Large intestine (tissue), 3 donors: ENCODE measurements around the gene ACYP1. TPM values are rescaled to one million over a fixed set of nuclear protein-coding genes. Genes with fewer than 3 reads are reported as not detected.
A peak's percentile ranks its signal among the peaks of the same experiment; 100 is the strongest.
"Not testable (repeated sequence)": the region's sequence is repeated elsewhere in the genome, so short reads cannot be mapped to it uniquely, and the experiment has no call there.

Experiments
- DNase-seq, 2 donors: peaks; one replicate each; pipeline versions ENCODE4 v3.0.0 to v3.0.0-alpha.2; 2013
- H3K27ac ChIP-seq: one replicate; pipeline ENCODE4 v1.5.1; 2013; ENCODE audit warnings: low read length
- H3K27me3 ChIP-seq: 2 replicates; pipeline ENCODE4 v1.6.1; 2013; ENCODE audit warnings: low read length; ENCODE audit not compliant: control insufficient read depth, insufficient read depth
- H3K36me3 ChIP-seq: 2 replicates; pipeline ENCODE4 v1.6.1; 2013; ENCODE audit warnings: low read length; ENCODE audit not compliant: control insufficient read depth, insufficient read depth
- H3K4me1 ChIP-seq: one replicate; pipeline ENCODE4 v1.6.1; 2013; ENCODE audit warnings: low read length; ENCODE audit not compliant: control insufficient read depth, insufficient read depth
- H3K4me3 ChIP-seq: one replicate; pipeline ENCODE4 v1.5.1; 2013; ENCODE audit warnings: low read length
- H3K9me3 ChIP-seq: one replicate; pipeline ENCODE4 v1.6.1; 2013; ENCODE audit warnings: mild to moderate bottlenecking, low read depth, low read length, moderate library complexity; ENCODE audit not compliant: control insufficient read depth
- WGBS: methylation state at CpG from one replicate; pipeline ENCODE4 v1.1.5; 2013; ENCODE audit warnings: low lambda C conversion rate; ENCODE audit not compliant: insufficient coverage; 5-methylcytosine and 5-hydroxymethylcytosine counted together
- polyA plus RNA-seq: library from polyadenylated mRNA; unstranded; fragments of 120-200 nt; gene quantifications from one replicate; pipeline ENCODE4 v1.2.1, GENCODE V29; 2013

The ACYP1 gene
- polyA plus RNA-seq, 1 donor, result 30.3 TPM

GRCh38 chr14:75069121-75069810 lies 5.4 kb upstream of the ACYP1 start, which contains the start of gene ZC2HC1C:
Gene ZC2HC1C, plus strand, starts transcription at chr14:75069641. Its CDS starts 933 bp downstream, at chr14:75070574.
- no peaks in the 10 kb centered on the region for H3K36me3 ChIP-seq
- H3K9me3 ChIP-seq, result no peaks in the 10 kb centered on the region
- H3K4me3 ChIP-seq, result peak within 1 kb of the TSS; percentile 73
- no peaks in the 10 kb centered on the region for H3K27me3 ChIP-seq
- H3K4me1 ChIP-seq, result peaks cover 12% of the 10 kb centered on the region
- no CpG with 5 or more reads among the region's 58 CpGs for WGBS
- peak; percentile 96 to 98 for DNase-seq
- peak within 1 kb of the TSS; percentile 98 for H3K27ac ChIP-seq

- 14% methylated on average over 8 of the region's 15 CpGs for WGBS
- no peak for DNase-seq
- H3K9me3 ChIP-seq, result no peaks in the 10 kb centered on the region
- H3K4me1 ChIP-seq, result peaks cover 12% of the 10 kb centered on the region
- no peaks in the 10 kb centered on the region for H3K36me3 ChIP-seq
- H3K27me3 ChIP-seq, result no peaks in the 10 kb centered on the region
- H3K4me3 ChIP-seq, result peak overlapping the region; percentile 73
- peak overlapping the region; percentile 98 for H3K27ac ChIP-seq
Observed at GRCh38 chr14:75068294-75069120, 4.7 kb upstream of the ACYP1 start.

DNA sequence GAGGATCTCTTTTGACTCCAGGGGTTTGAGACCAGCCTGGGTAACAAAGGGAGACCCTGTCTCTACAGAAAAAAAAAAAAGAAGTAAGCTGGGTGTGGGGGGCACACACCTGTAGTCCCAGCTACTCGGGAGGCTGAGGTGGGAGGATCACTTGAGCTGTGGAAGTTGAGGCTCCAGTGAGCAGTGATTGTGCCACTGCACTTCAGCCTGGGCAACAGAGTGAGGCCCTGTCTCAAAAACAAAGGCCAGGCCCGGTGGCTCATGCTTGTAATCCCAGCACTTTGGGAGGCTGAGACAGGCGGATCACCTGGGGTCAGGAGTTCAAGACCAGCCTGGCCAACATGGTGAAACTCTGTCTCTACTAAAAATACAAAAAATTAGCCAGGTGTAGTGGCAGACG lies 3.9 kb upstream of the ACYP1 start:
- not testable (repeated sequence) for DNase-seq, H3K9me3 ChIP-seq, H3K36me3 ChIP-seq, H3K27me3 ChIP-seq, H3K27ac ChIP-seq, H3K4me3 ChIP-seq
- 100% methylated on average over 1 of the region's 4 CpGs for WGBS
- H3K4me1 ChIP-seq, result peaks cover 15% of the 10 kb centered on the region

DNA sequence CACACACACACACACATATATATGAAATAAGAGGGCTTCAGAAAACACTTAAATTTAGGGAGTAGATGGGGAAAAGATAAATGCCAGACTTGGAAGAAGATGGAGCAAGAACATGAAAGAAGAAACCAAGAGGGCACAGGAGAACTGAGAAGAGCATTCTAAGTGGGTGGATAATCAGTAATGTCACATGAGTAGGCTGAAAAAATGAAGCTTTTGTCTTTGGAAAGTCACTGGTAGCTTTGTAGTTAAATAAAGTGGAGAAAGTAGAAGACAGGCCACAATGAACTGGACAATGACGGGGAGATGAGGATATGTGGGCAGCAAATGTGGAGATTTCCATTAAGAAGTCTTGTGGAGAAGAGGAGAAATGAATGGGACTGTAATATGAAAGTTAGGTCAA lies 3.4 kb upstream of the ACYP1 start:
- DNase-seq, result no peak
- H3K36me3 ChIP-seq, result no peaks in the 10 kb centered on the region
- no peak overlapping the region for H3K4me3 ChIP-seq
- 89% methylated on average over 1 of the region's 1 CpG for WGBS
- no peaks in the 10 kb centered on the region for H3K9me3 ChIP-seq
- no peaks in the 10 kb centered on the region for H3K27me3 ChIP-seq
- no peak overlapping the region for H3K27ac ChIP-seq
- peaks cover 15% of the 10 kb centered on the region for H3K4me1 ChIP-seq

GRCh38 chr14:75066691-75067090 lies 2.9 kb upstream of the ACYP1 start:
- Histone ChIP-seq H3K4me3 (no peak overlapping the region), H3K9me3 (no peaks in the 10 kb centered on the region), H3K27ac (no peak overlapping the region), H3K36me3 (no peaks in the 10 kb centered on the region), H3K4me1 (peaks cover 15% of the 10 kb centered on the region), H3K27me3 (no peaks in the 10 kb centered on the region)
- no peak for DNase-seq
- 100% methylated on average over 3 of the region's 3 CpGs for WGBS

GRCh38 chr14:75064205-75064567 lies 362 bp upstream of the ACYP1 start:
- peak overlapping the region; percentile 92 for H3K4me3 ChIP-seq
- peaks cover 6% of the 10 kb centered on the region for H3K4me1 ChIP-seq
- H3K9me3 ChIP-seq, result no peaks in the 10 kb centered on the region
- H3K27me3 ChIP-seq, result no peaks in the 10 kb centered on the region
- DNase-seq, result no peak
- H3K36me3 ChIP-seq, result no peaks in the 10 kb centered on the region
- WGBS, result no CpG with 5 or more reads among the region's 8 CpGs
- H3K27ac ChIP-seq, result peak overlapping the region; percentile 69

- Histone ChIP-seq H3K4me3 (peak overlapping the region; percentile 92), H3K27me3 (no peaks in the 10 kb centered on the region), H3K36me3 (no peaks in the 10 kb centered on the region), H3K27ac (no peak overlapping the region), H3K9me3 (no peaks in the 10 kb centered on the region), H3K4me1 (peaks cover 3% of the 10 kb centered on the region)
- WGBS, result no CpG with 5 or more reads among the region's 5 CpGs
- DNase-seq, result no peak
Observed at GRCh38 chr14:75063013-75063412, 811 bp downstream of the ACYP1 start.

- Histone ChIP-seq H3K36me3 (no peaks in the 10 kb centered on the region), H3K9me3 (no peaks in the 10 kb centered on the region), H3K27me3 (no peaks in the 10 kb centered on the region), H3K4me3 (no peak overlapping the region), H3K27ac (no peak overlapping the region), H3K4me1 (peaks cover 3% of the 10 kb centered on the region)
- WGBS, result no CpG with 5 or more reads among the region's 2 CpGs
- DNase-seq, result no peak
Observed at GRCh38 chr14:75060420-75060819, 3.4 kb downstream of the ACYP1 start.

DNA sequence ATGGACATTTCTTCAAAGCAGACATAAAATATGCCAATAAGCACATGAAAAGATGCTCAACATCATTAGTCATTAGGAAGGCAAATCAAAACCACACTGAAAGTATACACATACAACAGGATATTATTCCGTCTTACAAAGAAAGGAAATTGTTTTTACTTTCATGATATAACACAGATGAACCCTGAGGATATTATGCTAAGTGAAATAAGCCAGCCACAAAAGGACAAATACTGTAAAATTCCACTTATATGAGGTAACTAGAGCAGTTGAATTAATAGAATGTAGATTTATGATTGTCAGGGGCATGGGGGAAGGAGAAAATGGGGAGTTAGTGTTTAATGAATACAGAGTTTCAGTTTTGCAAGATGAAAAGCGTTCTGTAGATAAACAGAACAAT lies 4.2 kb downstream of the ACYP1 start:
- Histone ChIP-seq H3K4me3 (no peak overlapping the region), H3K9me3 (no peaks in the 10 kb centered on the region), H3K27ac (no peak overlapping the region), H3K27me3 (no peaks in the 10 kb centered on the region), H3K4me1 (peaks cover 3% of the 10 kb centered on the region), H3K36me3 (no peaks in the 10 kb centered on the region)
- no peak for DNase-seq
- WGBS, result 88% methylated on average over 1 of the region's 2 CpGs

DNA sequence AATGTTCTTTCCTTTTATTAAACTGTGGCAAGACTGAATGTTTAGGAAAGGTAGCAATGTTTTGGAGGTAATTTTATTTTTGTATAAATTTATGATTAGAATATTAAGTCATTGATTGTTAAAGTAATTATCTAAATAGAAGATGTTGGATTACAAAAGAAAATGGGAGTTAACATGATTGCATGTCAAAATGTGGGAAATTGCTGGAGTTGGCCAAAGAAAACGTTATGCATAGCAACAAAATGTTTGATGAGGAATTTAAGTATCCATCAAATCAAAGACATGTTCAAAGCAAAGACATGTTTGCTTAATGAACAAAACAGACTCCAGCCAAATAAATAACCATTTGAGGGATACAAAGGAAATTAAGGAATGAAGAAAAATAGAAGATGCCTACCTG lies 9.4 kb downstream of the ACYP1 start:
- Histone ChIP-seq H3K4me3 (no peak overlapping the region), H3K4me1 (peaks cover 6% of the 10 kb centered on the region), H3K27me3 (no peaks in the 10 kb centered on the region), H3K9me3 (no peaks in the 10 kb centered on the region), H3K36me3 (peaks cover 1% of the 10 kb centered on the region), H3K27ac (no peak overlapping the region)
- DNase-seq, result no peak
- 100% methylated on average over 1 of the region's 1 CpG for WGBS
